H1 (cell line): ENCODE data around the gene KDM2A. TPM values are rescaled to one million over a fixed set of nuclear protein-coding genes. Genes with fewer than 3 reads are reported as not detected.

ENCODE experiments used
- CTCF ChIA-PET: fragments of 300-600 bp; sonication (Branson Sonifier 250); formaldehyde crosslinking; loops from one replicate; lab custom pipeline; 2021; ENCODE audit not compliant: partially characterized antibody; lab: Charles Lee
- POLR2A ChIA-PET: fragments of 300-600 bp; sonication (Branson Sonifier 250); formaldehyde crosslinking; loops from one replicate; lab custom pipeline; 2021; ENCODE audit warnings: inconsistent platforms; ENCODE audit not compliant: partially characterized antibody; lab: Charles Lee
- DNase-seq, 2 experiments: peaks; one replicate each; pipeline versions ENCODE4 v3.0.0 to v3.0.0-alpha.2; 2010 to 2022; ENCODE audit warnings: low spot score in 2 of 2, low read depth in 1 of 2, mixed read lengths in 1 of 2
- FAIRE-seq: peaks from 2 replicates; lab custom pipeline; 2011; peaks lifted over from hg19 to GRCh38; lab: Jason Lieb, UNC
- H2AFZ ChIP-seq: 2 replicates; pipeline ENCODE4 v1.8.1; 2012; ENCODE audit warnings: low read length, inconsistent platforms
- H2AK5ac ChIP-seq: 2 replicates; pipeline ENCODE4 v1.6.1; 2013; ENCODE audit warnings: low read depth, low read length
- H2BK120ac ChIP-seq: replicated peaks from 2 replicates; pipeline ENCODE3; 2013; ENCODE audit warnings: low read depth, low read length, inconsistent platforms
- H2BK12ac ChIP-seq: 2 replicates; pipeline ENCODE4 v1.6.1; 2013; ENCODE audit warnings: low read depth, low read length
- H2BK15ac ChIP-seq: 2 replicates; pipeline ENCODE4 v1.6.1; 2013; ENCODE audit warnings: low read length
- H2BK20ac ChIP-seq: 2 replicates; pipeline ENCODE4 v1.6.1; 2013; ENCODE audit warnings: low read length
- H2BK5ac ChIP-seq: 2 replicates; pipeline ENCODE4 v1.6.1; 2013; ENCODE audit warnings: low read depth, low read length
- H3K14ac ChIP-seq: 2 replicates; pipeline ENCODE4 v1.6.1; 2013; ENCODE audit warnings: inconsistent platforms; ENCODE audit not compliant: insufficient read length
- H3K18ac ChIP-seq: 2 replicates; pipeline ENCODE4 v1.6.1; 2013; ENCODE audit warnings: low read length; ENCODE audit errors: extremely low read depth
- H3K23ac ChIP-seq: 2 replicates; pipeline ENCODE4 v1.6.1; 2013; ENCODE audit warnings: inconsistent platforms; ENCODE audit not compliant: insufficient read length
- H3K23me2 ChIP-seq: 2 replicates; pipeline ENCODE4 v1.6.1; 2013; ENCODE audit warnings: low read depth, low read length
- H3K27ac ChIP-seq: 2 replicates; pipeline ENCODE4 v1.6.1; 2011; ENCODE audit warnings: low read depth, low read length, inconsistent platforms
- H3K27me3 ChIP-seq, 4 experiments: replicated peaks in 1 of 4; 1 replicate in 1 of 4; 2 replicates in 3 of 4; pipeline versions ENCODE4 v1.6.1 to v1.8.1; 2011 to 2013; ENCODE audit warnings: low read length in 3 of 4, mild to moderate bottlenecking in 3 of 4, inconsistent platforms in 2 of 4, mixed read lengths in 2 of 4, moderate library complexity in 1 of 4; ENCODE audit not compliant: control insufficient read depth in 3 of 4, insufficient read depth in 3 of 4; ENCODE audit errors: extremely low read depth in 1 of 4
- H3K36me3 ChIP-seq, 4 experiments: 2 replicates each; pipeline versions ENCODE4 v1.6.1 to v1.8.1; 2011 to 2013; ENCODE audit warnings: mild to moderate bottlenecking in 4 of 4, low read length in 3 of 4, moderate library complexity in 2 of 4, control low read depth in 1 of 4, inconsistent platforms in 1 of 4; ENCODE audit not compliant: insufficient read depth in 4 of 4, control insufficient read depth in 2 of 4
- H3K4ac ChIP-seq: replicated peaks from 2 replicates; pipeline ENCODE3; 2013; ENCODE audit warnings: low read length, low read depth, mixed read lengths, inconsistent platforms; ENCODE audit not compliant: insufficient read length
- H3K4me1 ChIP-seq, 4 experiments: replicated peaks in 1 of 4; 1 replicate in 1 of 4; 2 replicates in 3 of 4; pipeline versions ENCODE4 v1.6.1 to v1.8.1; 2011 to 2013; ENCODE audit warnings: low read length in 3 of 4, inconsistent platforms in 2 of 4, mixed read lengths in 1 of 4; ENCODE audit not compliant: insufficient read depth in 4 of 4, control insufficient read depth in 3 of 4
- H3K4me2 ChIP-seq, 2 experiments: 2 replicates each; pipeline versions ENCODE4 v1.6.1 to v1.8.1; 2011 to 2013; ENCODE audit warnings: low read depth in 2 of 2, low read length in 2 of 2, control low read depth in 1 of 2, inconsistent platforms in 1 of 2, mild to moderate bottlenecking in 1 of 2; ENCODE audit not compliant: insufficient read depth in 1 of 2
- H3K4me3 ChIP-seq, 4 experiments: fragments of 200-600, 300-600 bp in 1 of 4; sonication (generic), shearing (Covaris generic), sonication (Bioruptor Twin) in 1 of 4; 2 replicates each; pipeline versions ENCODE4 v1.5.1 to v1.8.1; 2011 to 2016; ENCODE audit warnings: low read length in 4 of 4, low read depth in 3 of 4, control low read depth in 2 of 4, inconsistent platforms in 2 of 4, mild to moderate bottlenecking in 2 of 4, mixed read lengths in 1 of 4, moderate library complexity in 1 of 4; ENCODE audit not compliant: insufficient read depth in 2 of 4; ENCODE audit errors: extremely low read depth in 1 of 4
- H3K56ac ChIP-seq: replicated peaks from 2 replicates; pipeline ENCODE3; 2013; ENCODE audit warnings: low read depth, mild to moderate bottlenecking, mixed read lengths, low read length, inconsistent platforms; ENCODE audit not compliant: insufficient read length
- H3K79me1 ChIP-seq: 2 replicates; pipeline ENCODE4 v1.6.1; 2013; ENCODE audit warnings: low read depth, low read length, control low read depth
- H3K79me2 ChIP-seq, 2 experiments: 2 replicates each; pipeline versions ENCODE4 v1.6.1 to v1.8.1; 2012 to 2013; ENCODE audit warnings: low read length in 2 of 2, mild to moderate bottlenecking in 2 of 2, inconsistent platforms in 1 of 2; ENCODE audit not compliant: insufficient read depth in 2 of 2, control insufficient read depth in 1 of 2
- H3K9ac ChIP-seq, 4 experiments: replicated peaks in 1 of 4; 1 replicate in 1 of 4; 2 replicates in 3 of 4; pipeline versions ENCODE4 v1.6.1 to v1.8.1; 2011 to 2013; ENCODE audit warnings: low read depth in 3 of 4, low read length in 3 of 4, control low read depth in 2 of 4, mild to moderate bottlenecking in 2 of 4, moderate library complexity in 2 of 4, inconsistent platforms in 1 of 4; ENCODE audit errors: extremely low read depth in 1 of 4
- H3K9me3 ChIP-seq, 2 experiments: 2 replicates each; pipeline versions ENCODE4 v1.6.1 to v1.8.1; 2012 to 2013; ENCODE audit warnings: mild to moderate bottlenecking in 2 of 2, moderate library complexity in 2 of 2, control low read depth in 1 of 2, inconsistent platforms in 1 of 2, low read depth in 1 of 2, low read length in 1 of 2, mixed read lengths in 1 of 2; ENCODE audit not compliant: insufficient read depth in 2 of 2
- H4K20me1 ChIP-seq, 2 experiments: replicated peaks in 1 of 2; 2 replicates each; pipeline versions ENCODE3 to v1.8.1; 2011 to 2013; ENCODE audit warnings: inconsistent platforms in 2 of 2, low read length in 2 of 2, mild to moderate bottlenecking in 1 of 2; ENCODE audit not compliant: insufficient read depth in 2 of 2, control insufficient read depth in 1 of 2
- H4K5ac ChIP-seq: 2 replicates; pipeline ENCODE4 v1.6.1; 2013; ENCODE audit warnings: low read length, low read depth, mixed read lengths, inconsistent platforms; ENCODE audit not compliant: insufficient read length
- H4K8ac ChIP-seq: 2 replicates; pipeline ENCODE4 v1.8.0; 2013; ENCODE audit warnings: mild to moderate bottlenecking, moderate library complexity, low read length, inconsistent platforms; ENCODE audit not compliant: insufficient read depth; ENCODE audit errors: extremely low read depth
- H4K91ac ChIP-seq: replicated peaks from 2 replicates; pipeline ENCODE3; 2013; ENCODE audit warnings: low read length, mixed read lengths, inconsistent platforms; ENCODE audit not compliant: insufficient read length
- CREB1 ChIP-seq: IDR thresholded peaks from 2 replicates; pipeline ENCODE4 v1.6.1; 2012; ENCODE audit warnings: inconsistent platforms
- FOSL1 ChIP-seq: IDR thresholded peaks from 2 replicates; pipeline ENCODE4 v1.6.1; 2011; ENCODE audit warnings: mild to moderate bottlenecking, low read depth, low read length, moderate library complexity; ENCODE audit not compliant: insufficient read depth
- GABPA ChIP-seq: IDR thresholded peaks from 2 replicates; pipeline ENCODE4 v1.6.1; 2011; ENCODE audit warnings: mild to moderate bottlenecking, low read length, moderate library complexity, borderline replicate concordance; ENCODE audit not compliant: insufficient read depth
- HDAC6 ChIP-seq: IDR thresholded peaks from one replicate; pipeline ENCODE4 v1.7.1; 2012; ENCODE audit warnings: low read depth, mild to moderate bottlenecking, inconsistent platforms, low read length, moderate library complexity
- SP4 ChIP-seq: IDR thresholded peaks from 2 replicates; pipeline ENCODE4 v1.6.1; 2012; ENCODE audit warnings: low read length, inconsistent platforms
- TAF1 ChIP-seq: IDR thresholded peaks from 2 replicates; pipeline ENCODE4 v1.6.1; 2011; ENCODE audit warnings: mild to moderate bottlenecking, low read depth, low read length
- TEAD4 ChIP-seq: IDR thresholded peaks from 2 replicates; pipeline ENCODE4 v1.6.1; 2012; ENCODE audit warnings: low read depth, low read length, inconsistent platforms, mixed read lengths
- YY1 ChIP-seq: IDR thresholded peaks from 2 replicates; pipeline ENCODE4 v1.6.1; 2011; ENCODE audit warnings: low read depth, mild to moderate bottlenecking, low read length
- polyA plus RNA-seq, 7 experiments: library from polyadenylated mRNA; depleted of rRNA in 3 of 7; stranded (reverse) in 5 of 7; unstranded in 2 of 7; fragments of >200 nt in 5 of 7; fragments of 200-250 nt in 2 of 7; gene quantifications; 1 replicate in 5 of 7; 2 replicates in 1 of 7; 4 replicates in 1 of 7; pipeline versions ENCODE4 v1.2.1 to v1.2.3, GENCODE V29; 2011 to 2013; ENCODE audit warnings: missing spikeins in 2 of 7, mixed read lengths in 2 of 7
- total RNA-seq: library from RNA; stranded (reverse); fragmentation: NEBNext Ultra II Directional; extraction: Animal tissue kit (Norgen Biotek cat#: 25700); gene quantifications from 2 replicates; pipeline ENCODE4 v1.2.1, GENCODE V29; 2021

KDM2A gene
- total and polyA plus RNA-seq, 2 of the 8 experiments (the other 6 are each of a cell fraction or from before 2014, with no cell fraction given) = 55.4 to 66.2 TPM

GRCh38 chr11:67248653-67249052, 129.6 kb downstream of the KDM2A start:
- Histone ChIP-seq H3K56ac (no peak overlapping the region), H2BK120ac (no peak overlapping the region), H3K27me3 (no peaks in the 10 kb centered on the region), H2AFZ (no peak overlapping the region), H2BK5ac (no peak overlapping the region), H3K27ac (no peak overlapping the region), H4K20me1 (peaks cover 0 to 9% of the 10 kb centered on the region in 2 experiments), H3K4me1 (no peaks in the 10 kb centered on the region), H3K23me2 (no peaks in the 10 kb centered on the region; the same call in 1 of the 2 replicates), H3K4me3 (no peak overlapping the region), H3K4me2 (no peak overlapping the region), H3K36me3 (peaks cover 65 to 100% (median 90%) of the 10 kb centered on the region in 4 experiments), H3K79me2 (peaks cover 0 to 9% of the 10 kb centered on the region in 2 experiments; a peak in 2 of 4 replicates), H3K4ac (no peak overlapping the region), H3K14ac (no peak overlapping the region), H4K91ac (no peak overlapping the region), H2BK15ac (no peak overlapping the region), H4K5ac (no peak overlapping the region), H3K9me3 (no peaks in the 10 kb centered on the region), H3K9ac (no peak overlapping the region)
- DNase-seq = no peak
- FAIRE-seq = no peak
- CTCF ChIA-PET = interaction anchor here (1.4 kb wide), 1 partner anchor 168 kb away, joined by 4 read pairs; no protein-coding TSS in a partner anchor
- TF ChIP-seq CREB1 (no peak), TAF1 (no peak), GABPA (no peak), FOSL1 (no peak), TEAD4 (no peak), HDAC6 (no peak), SP4 (no peak), YY1 (no peak)
- TF ChIP-seq, all 59 proteins: peak for 0
- Histone ChIP-seq H3K23ac (no peak overlapping the region), H2AK5ac (no peak overlapping the region), H2BK12ac (no peak overlapping the region), H3K79me1 (peaks cover 5% of the 10 kb centered on the region; the same call in 1 of the 2 replicates), H2BK20ac (no peak overlapping the region), H3K18ac (no peak overlapping the region), H4K8ac (no peak overlapping the region)
- POLR2A ChIA-PET = interaction anchor here (1.8 kb wide), 1 partner anchor 13 kb away, joined by 3 read pairs; no protein-coding TSS in a partner anchor
